ENCODE data around the gene DCLRE1C.
A peak's percentile ranks its signal among the peaks of the same experiment; 100 is the strongest.
"Not testable (repeated sequence)": the region's sequence is repeated elsewhere in the genome, so short reads cannot be mapped to it uniquely, and the experiment has no call there.

Gene DCLRE1C

DNA sequence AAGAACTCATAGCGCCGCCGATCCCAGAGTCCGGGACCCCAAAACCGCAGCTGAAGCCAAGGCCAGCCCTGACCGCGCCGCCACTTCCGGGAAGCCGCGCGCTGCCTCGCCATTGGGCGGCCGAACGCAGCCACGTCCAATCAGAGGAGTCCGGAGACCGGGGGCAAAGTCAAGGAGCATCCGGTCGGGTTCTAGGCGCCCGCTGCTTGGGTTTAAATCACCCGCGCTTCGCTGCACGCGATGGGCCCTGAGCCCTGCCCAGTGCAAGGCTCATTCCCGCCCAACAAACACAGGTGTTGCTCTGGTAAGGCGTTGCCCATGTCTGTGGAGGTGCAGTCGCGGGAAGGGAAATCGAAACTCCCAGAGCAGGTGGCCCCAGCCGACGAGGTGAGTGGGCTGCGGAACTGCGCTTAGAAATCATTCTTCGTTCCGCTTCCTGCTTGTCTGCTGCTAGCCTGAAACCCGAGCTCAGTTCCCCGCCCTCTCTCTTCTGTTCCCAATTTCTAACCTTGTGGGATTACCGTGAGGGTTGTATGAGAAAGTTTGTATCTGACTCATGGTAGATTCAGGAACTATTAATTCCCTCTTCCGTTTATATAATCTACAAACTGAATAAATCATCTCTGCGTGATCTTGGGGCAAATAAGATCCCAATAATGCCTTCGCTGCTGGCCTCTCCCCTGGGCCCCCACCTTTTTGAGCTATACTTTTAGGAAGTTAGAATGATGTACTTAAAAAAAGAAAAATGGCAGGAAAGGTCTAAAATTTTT is at the start of gene DCLRE1C:
Gene DCLRE1C, minus strand, starts transcription at position 96 of the 770 bp plus-strand sequence. Its CDS starts 86 bp downstream, at position 10.
- DNase-seq (ENCODE audit: low read depth) = peak; percentile 47

DNA sequence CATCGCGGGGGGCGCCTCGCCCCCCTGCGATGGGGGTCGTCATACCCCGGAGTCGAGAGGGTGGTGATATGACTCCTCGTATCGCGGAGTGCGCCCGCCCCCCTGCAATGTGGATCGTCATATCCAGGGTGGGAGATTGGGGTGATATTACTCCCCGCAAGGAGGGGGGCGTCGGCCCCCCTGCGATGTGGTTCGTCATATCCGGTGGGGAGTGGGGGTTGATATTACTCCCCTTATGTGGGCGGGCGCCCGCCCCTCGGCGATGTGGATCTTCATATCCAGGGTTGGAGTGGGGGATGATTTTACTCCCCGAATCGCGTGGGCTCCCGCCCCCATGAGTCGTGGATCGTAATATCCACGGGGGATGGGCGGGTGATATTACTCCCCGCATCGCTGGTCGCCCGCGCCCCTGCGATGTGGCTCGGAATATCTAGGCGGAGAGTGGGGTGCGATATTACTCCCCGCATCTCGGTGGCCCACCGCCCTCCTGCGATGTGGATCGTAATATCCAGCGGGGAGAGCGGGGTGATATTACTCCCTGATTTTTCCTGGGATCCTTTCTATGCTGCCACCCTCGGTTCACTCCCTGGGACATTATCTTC is 42.2 kb upstream of the DCLRE1C start:
- DNase-seq (ENCODE audit: low read depth) = no peak

- not testable (repeated sequence) for DNase-seq (ENCODE audit: low read depth)
These were observed 39.9 kb upstream of the DCLRE1C start for GRCh38 chr10:14993500-14994455.

- not testable (repeated sequence) for DNase-seq (ENCODE audit: low read depth)
These were observed 38.4 kb upstream of the DCLRE1C start for GRCh38 chr10:14992336-14992735.

- not testable (repeated sequence) for DNase-seq (ENCODE audit: low read depth)
These were observed 37.3 kb upstream of the DCLRE1C start for GRCh38 chr10:14991035-14991749.

DNA sequence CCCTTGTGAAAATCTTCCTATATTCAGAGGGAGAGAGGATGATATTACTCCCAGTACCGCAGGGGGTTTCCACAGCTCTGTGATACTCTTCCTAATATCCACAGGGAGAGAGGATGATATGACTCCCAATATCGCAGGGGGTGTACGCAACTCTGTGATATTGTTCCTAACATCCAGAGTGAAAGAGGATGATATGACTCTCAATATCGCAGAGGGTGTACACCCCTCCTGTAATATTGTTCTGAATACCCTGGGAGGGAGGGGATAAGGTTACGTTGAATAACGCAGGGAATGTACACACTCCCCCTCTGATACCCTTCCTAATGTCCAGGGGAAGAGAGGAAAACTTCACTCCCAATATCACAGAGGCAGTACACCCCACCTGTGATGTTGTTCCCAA is 35.7 kb upstream of the DCLRE1C start:
- not testable (repeated sequence) for DNase-seq (ENCODE audit: low read depth)

- no peak for DNase-seq (ENCODE audit: low read depth)
These were observed 28.8 kb upstream of the DCLRE1C start for GRCh38 chr10:14982744-14983143.

DNA sequence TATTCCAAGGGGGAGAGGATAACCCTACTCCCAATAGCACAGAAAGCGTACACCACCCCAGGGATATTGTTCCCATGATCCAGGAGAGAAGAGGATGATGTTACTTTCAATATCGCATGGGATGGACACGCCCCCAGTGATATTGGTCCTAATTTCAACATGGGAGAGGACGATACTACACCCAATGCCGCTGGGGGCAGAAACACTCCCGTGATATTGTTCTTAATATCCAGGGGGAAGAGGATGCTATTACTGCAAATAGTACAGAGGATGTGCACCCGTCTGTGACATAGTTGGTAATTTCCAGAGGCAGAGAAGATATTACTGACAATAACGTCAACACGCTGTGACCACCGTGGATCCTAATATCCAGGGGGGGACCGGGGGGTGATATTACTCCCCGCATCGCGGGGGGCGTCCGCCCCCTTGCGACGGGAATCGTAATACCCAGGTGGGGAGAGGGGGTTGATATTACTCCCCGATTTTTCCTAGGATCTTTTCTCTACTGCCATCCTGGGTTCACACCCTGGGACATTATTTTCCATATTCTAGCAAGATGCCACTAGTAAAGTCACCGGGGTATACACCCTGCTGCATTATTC is 21.9 kb upstream of the DCLRE1C start:
- no peak for DNase-seq (ENCODE audit: low read depth)

DNA sequence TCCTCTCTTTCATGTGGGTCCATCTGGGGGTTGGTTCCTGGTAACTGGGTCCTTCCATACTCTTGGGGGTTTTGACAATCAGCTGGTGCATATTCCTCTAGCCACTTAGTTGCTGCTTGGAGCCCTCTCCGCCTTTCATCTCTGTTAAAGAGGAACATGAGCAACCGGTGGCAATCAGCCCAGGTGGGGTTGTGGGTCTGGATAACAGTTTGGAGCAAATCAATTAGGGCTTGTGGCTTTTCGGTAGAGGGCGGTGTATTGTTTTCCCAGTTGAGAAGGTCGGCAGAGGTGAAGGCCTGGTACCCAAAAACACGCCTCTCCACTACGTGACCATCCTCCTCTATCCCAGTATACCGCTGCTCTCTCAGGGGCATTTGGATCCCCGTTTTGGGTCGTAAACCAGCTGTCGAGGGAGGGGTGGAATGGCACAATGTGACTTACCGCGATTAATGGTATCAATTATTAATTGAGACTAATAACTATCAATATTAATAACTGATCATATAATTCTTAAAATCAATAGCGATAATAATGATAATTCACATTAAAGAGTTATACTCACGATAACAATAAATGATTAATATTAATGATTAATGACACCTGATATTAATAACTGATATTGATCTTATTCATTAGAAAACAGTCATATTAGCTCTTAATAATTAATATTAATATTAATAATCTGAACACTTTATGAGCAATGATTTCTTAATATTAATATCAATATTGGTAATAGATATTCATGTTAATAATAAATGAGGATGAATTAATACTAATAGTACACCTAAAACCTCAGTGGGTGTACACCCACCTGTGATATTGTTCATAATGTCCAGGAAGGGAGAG is 20.5 kb upstream of the DCLRE1C start:
- not testable (repeated sequence) for DNase-seq (ENCODE audit: low read depth)

DNA sequence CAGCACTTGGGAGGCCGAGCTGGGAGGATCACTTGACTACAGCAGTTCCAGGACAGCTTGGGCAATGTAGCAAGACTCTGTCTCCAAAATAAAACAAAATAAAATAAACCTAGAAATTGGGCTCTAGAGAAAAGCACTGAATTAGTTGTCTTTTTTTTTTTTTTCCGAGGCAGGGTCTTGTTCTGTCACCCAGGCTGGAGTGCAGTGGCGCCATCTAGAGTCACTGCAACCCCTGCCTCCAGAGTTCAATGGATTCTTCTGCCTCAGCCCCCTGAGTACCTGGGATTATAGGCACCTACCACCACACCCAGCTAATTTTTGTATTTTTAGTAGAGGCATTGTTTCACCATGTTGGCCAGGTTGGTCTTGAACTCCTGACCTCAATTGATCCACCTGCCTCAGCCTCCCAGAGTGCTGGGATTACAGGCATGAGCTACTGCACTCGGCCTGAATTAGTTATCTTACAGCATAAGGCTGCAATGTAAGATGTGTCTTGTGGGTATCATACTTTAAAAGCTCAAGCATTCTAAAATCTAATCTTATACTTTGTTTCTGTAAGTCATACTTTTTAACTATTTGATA is 18.1 kb upstream of the DCLRE1C start:
- DNase-seq (ENCODE audit: low read depth) = no peak

- no peak for DNase-seq (ENCODE audit: low read depth)
These were observed 14.0 kb upstream of the DCLRE1C start for GRCh38 chr10:14967897-14968296.

- peak; percentile 55 for DNase-seq (ENCODE audit: low read depth)
These were observed 5.5 kb upstream of the DCLRE1C start, which contains the start of gene MEIG1 for GRCh38 chr10:14959221-14960057. Gene MEIG1 (plus strand): TSS chr10:14959388. CDS start chr10:14966469, 7,081 bp downstream.

- no peak for DNase-seq (ENCODE audit: low read depth)
These were observed 5.0 kb upstream of the DCLRE1C start for GRCh38 chr10:14958872-14959220.

- DNase-seq (ENCODE audit: low read depth) = no peak
These were observed 1.0 kb upstream of the DCLRE1C start for GRCh38 chr10:14954934-14955333.

- peak; percentile 22 for DNase-seq (ENCODE audit: low read depth)
These were observed 384 bp downstream of the DCLRE1C start for GRCh38 chr10:14953424-14954000.

GRCh38 chr10:14952851-14953423 is 959 bp downstream of the DCLRE1C start:
- DNase-seq (ENCODE audit: low read depth) = no peak

DNA sequence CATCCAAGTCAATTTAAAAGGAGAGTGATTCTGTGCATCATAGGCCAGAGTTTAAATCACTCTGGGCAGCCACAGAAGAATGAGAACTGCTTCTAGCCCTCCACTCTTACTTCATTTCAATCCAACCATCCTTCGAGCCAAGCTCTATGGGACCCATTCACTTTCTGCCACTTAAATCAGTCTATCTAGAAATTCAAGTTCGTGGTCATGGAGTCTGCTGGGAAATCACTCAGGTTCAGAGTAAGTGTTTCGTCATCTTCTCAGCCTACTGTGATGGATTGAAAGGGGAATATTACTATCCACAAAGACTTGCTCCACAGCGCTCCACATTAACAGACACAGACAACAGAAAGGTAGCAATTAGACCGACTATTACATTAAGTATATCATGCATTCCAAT is 4.6 kb downstream of the DCLRE1C start:
- DNase-seq (ENCODE audit: low read depth) = no peak

GRCh38 chr10:14947268-14947667 is 6.6 kb downstream of the DCLRE1C start:
- no peak for DNase-seq (ENCODE audit: low read depth)
